Tibial artery (tissue), 4 donors: ENCODE measurements around the gene MNX1.

Source experiments
- DNase-seq, 2 donors: peaks; one replicate each; pipeline ENCODE4 v3.0.0-alpha.2; 2019
- H3K27ac ChIP-seq, 2 donors: fragments of 200-600 bp; sonication (generic) in 1 of 2; 1 replicate in 1 of 2; 2 replicates in 1 of 2; pipeline ENCODE4 v1.5.1; 2018 to 2019; ENCODE audit warnings: mild to moderate bottlenecking in 1 of 2
- H3K27me3 ChIP-seq, 2 donors: fragments of 200-600 bp; sonication (generic) in 1 of 2; one replicate each; pipeline versions ENCODE4 v1.5.1 to v1.6.0; 2016 to 2019
- H3K36me3 ChIP-seq, 3 donors: fragments of 200-600 bp; sonication (generic) in 2 of 3; one replicate each; pipeline ENCODE4 v1.5.1; 2016 to 2019; ENCODE audit warnings: mild to moderate bottlenecking in 2 of 3
- H3K4me1 ChIP-seq, 4 donors: fragments of 200-600 bp; sonication (generic) in 2 of 4; 1 replicate in 3 of 4; 2 replicates in 1 of 4; pipeline ENCODE4 v1.5.1; 2016 to 2019
- H3K4me3 ChIP-seq, 2 donors: fragments of 200-600 bp; sonication (generic) in 1 of 2; 1 replicate in 1 of 2; 2 replicates in 1 of 2; pipeline ENCODE4 v1.5.1; 2018 to 2019; ENCODE audit warnings: mild to moderate bottlenecking in 2 of 2
- H3K9me3 ChIP-seq, 3 donors: fragments of 200-600 bp; sonication (generic) in 1 of 3; one replicate each; pipeline ENCODE4 v1.5.1; 2016 to 2019
- CTCF ChIP-seq, 2 experiments: fragments of 200-600 bp in 1 of 2; fragments of 450-650 bp in 1 of 2; IDR thresholded peaks; one replicate each; pipeline ENCODE4 v1.5.1; 2017 to 2019; ENCODE audit warnings: antibody characterized with exemption in 2 of 2, mild to moderate bottlenecking in 1 of 2, moderate library complexity in 1 of 2
- intact Hi-C: fragments of 100-400 bp; cut with DNase I; formaldehyde crosslinking; loops from one replicate; pipeline ENCODE4 v1.15.0; 2023; ENCODE audit warnings: low total_unique reads

MNX1 gene

GRCh38 chr7:157012113-157012547 is 1.7 kb upstream of the MNX1 start:
- TF ChIP-seq CTCF (IDR thresholded peaks at IDR 0.05) = no peak
- H3K27me3 ChIP-seq = peaks cover 0 to 97% of the 10 kb centered on the region in 2 donors
- intact Hi-C loops = no loop called here
- no peak overlapping the region for H3K4me3 ChIP-seq
- no peaks in the 10 kb centered on the region for H3K9me3 ChIP-seq
- no peaks in the 10 kb centered on the region for H3K36me3 ChIP-seq
- peaks cover 0 to 28% (median 22%) of the 10 kb centered on the region in 4 donors for H3K4me1 ChIP-seq
- no peak overlapping the region for H3K27ac ChIP-seq
- DNase-seq = no peak

- H3K4me1 ChIP-seq = peaks cover 0 to 28% (median 22%) of the 10 kb centered on the region in 4 donors
- peak overlapping the region in 1 of 2 donors; percentile 55 for H3K4me3 ChIP-seq
- no peaks in the 10 kb centered on the region for H3K36me3 ChIP-seq
- no peak for TF ChIP-seq CTCF (IDR thresholded peaks at IDR 0.05)
- H3K27me3 ChIP-seq = peaks cover 0 to 97% of the 10 kb centered on the region in 2 donors
- peak in 1 of 2 donors; percentile 37 for DNase-seq
- no peak overlapping the region for H3K27ac ChIP-seq
- intact Hi-C loops = no loop called here
- H3K9me3 ChIP-seq = no peaks in the 10 kb centered on the region
Measured at GRCh38 chr7:157011333-157012112, 1.1 kb upstream of the MNX1 start.

GRCh38 chr7:157009778-157010587 is 480 bp downstream of the MNX1 start:
- H3K36me3 ChIP-seq = no peaks in the 10 kb centered on the region
- no peak for TF ChIP-seq CTCF (IDR thresholded peaks at IDR 0.05)
- H3K4me3 ChIP-seq = peak overlapping the region; percentile 45 to 55
- H3K4me1 ChIP-seq = peaks cover 0 to 37% (median 28%) of the 10 kb centered on the region in 4 donors
- no peak overlapping the region for H3K27ac ChIP-seq
- DNase-seq = peak in 1 of 2 donors; percentile 10
- H3K27me3 ChIP-seq = peaks cover 5 to 97% of the 10 kb centered on the region in 2 donors
- H3K9me3 ChIP-seq = no peaks in the 10 kb centered on the region
- intact Hi-C loops = no loop called here

- peaks cover 5 to 97% of the 10 kb centered on the region in 2 donors for H3K27me3 ChIP-seq
- no peaks in the 10 kb centered on the region for H3K36me3 ChIP-seq
- no peak overlapping the region for H3K27ac ChIP-seq
- no peak overlapping the region for H3K4me3 ChIP-seq
- no peak for TF ChIP-seq CTCF (IDR thresholded peaks at IDR 0.05)
- intact Hi-C loops = no loop called here
- H3K9me3 ChIP-seq = no peaks in the 10 kb centered on the region
- peaks cover 0 to 44% (median 32%) of the 10 kb centered on the region in 4 donors for H3K4me1 ChIP-seq
- peak in 1 of 2 donors; percentile 42 for DNase-seq
Measured at GRCh38 chr7:157009170-157009777, 1.2 kb downstream of the MNX1 start.
